CD14-positive monocyte (primary cell): ENCODE data around the gene COQ3. TPM values are rescaled to one million over a fixed set of nuclear protein-coding genes. Genes with fewer than 3 reads are reported as not detected.

Experiments used
- DNase-seq, 3 donors: peaks; one replicate each; pipeline ENCODE4 v3.0.0-alpha.2; 2011 to 2022
- H2AFZ ChIP-seq: 2 replicates; pipeline ENCODE4 v1.6.0; 2012; ENCODE audit warnings: mild to moderate bottlenecking, low read depth, low read length, inconsistent platforms; ENCODE audit not compliant: insufficient read depth, poor library complexity, severe bottlenecking
- H3K27ac ChIP-seq, 2 donors: 1 replicate in 1 of 2; 2 replicates in 1 of 2; pipeline ENCODE4 v1.5.1; 2012 to 2013; ENCODE audit warnings: low read length in 2 of 2, control low read depth in 1 of 2, inconsistent platforms in 1 of 2, low read depth in 1 of 2, mild to moderate bottlenecking in 1 of 2
- H3K27me3 ChIP-seq, 2 donors: one replicate each; pipeline versions ENCODE4 v1.6.0 to v1.6.1; 2011 to 2013; ENCODE audit warnings: low read length in 2 of 2; ENCODE audit not compliant: control insufficient read depth in 2 of 2, insufficient read depth in 2 of 2
- H3K36me3 ChIP-seq, 2 donors: replicated peaks in 1 of 2; 1 replicate in 1 of 2; 2 replicates in 1 of 2; pipeline versions ENCODE4 v1.5.1 to v1.6.1; 2012 to 2013; ENCODE audit warnings: low read length in 2 of 2, control low read depth in 1 of 2, inconsistent platforms in 1 of 2, mild to moderate bottlenecking in 1 of 2; ENCODE audit not compliant: insufficient read depth in 2 of 2, control insufficient read depth in 1 of 2
- H3K4me1 ChIP-seq, 2 donors: 1 replicate in 1 of 2; 2 replicates in 1 of 2; pipeline versions ENCODE4 v1.5.1 to v1.6.1; 2012 to 2013; ENCODE audit warnings: low read length in 2 of 2, control low read depth in 1 of 2, inconsistent platforms in 1 of 2, mild to moderate bottlenecking in 1 of 2, moderate library complexity in 1 of 2; ENCODE audit not compliant: insufficient read depth in 2 of 2, control insufficient read depth in 1 of 2
- H3K4me2 ChIP-seq: replicated peaks from 2 replicates; pipeline ENCODE3; 2012; ENCODE audit warnings: low read length, moderate library complexity, mild to moderate bottlenecking; ENCODE audit not compliant: poor library complexity, severe bottlenecking; ENCODE audit errors: extremely low read depth
- H3K4me3 ChIP-seq, 3 experiments: fragments of 200-600 bp in 1 of 3; sonication (generic) in 1 of 3; replicated peaks in 1 of 3; 1 replicate in 2 of 3; 2 replicates in 1 of 3; pipeline ENCODE4 v1.5.1; 2011 to 2013; ENCODE audit warnings: low read length in 3 of 3, mild to moderate bottlenecking in 3 of 3, control low read depth in 2 of 3, low read depth in 2 of 3, inconsistent platforms in 1 of 3, moderate library complexity in 1 of 3
- H3K79me2 ChIP-seq: 2 replicates; pipeline ENCODE4 v1.6.0; 2012; ENCODE audit warnings: mild to moderate bottlenecking, control low read depth, inconsistent platforms, low read length, moderate library complexity; ENCODE audit not compliant: insufficient read depth
- H3K9ac ChIP-seq: 2 replicates; pipeline ENCODE4 v1.6.0; 2017; ENCODE audit warnings: low read length, mild to moderate bottlenecking; ENCODE audit not compliant: insufficient read depth, poor library complexity, severe bottlenecking
- H3K9me3 ChIP-seq, 2 donors: replicated peaks in 1 of 2; 1 replicate in 1 of 2; 2 replicates in 1 of 2; pipeline versions ENCODE4 v1.5.1 to v1.6.1; 2012 to 2013; ENCODE audit warnings: low read length in 2 of 2, control low read depth in 1 of 2; ENCODE audit not compliant: control insufficient read depth in 1 of 2, insufficient read depth in 1 of 2
- H4K20me1 ChIP-seq: 2 replicates; pipeline ENCODE4 v1.6.0; 2012; ENCODE audit warnings: mild to moderate bottlenecking, low read length, control low read depth, moderate library complexity; ENCODE audit not compliant: insufficient read depth
- H3K27ac Mint-ChIP-seq, 7 donors: one replicate each; pipeline ENCODE4 v1.8.0; 2020; ENCODE audit warnings: mild to moderate bottlenecking in 7 of 7, mixed read lengths in 7 of 7, moderate library complexity in 6 of 7, inconsistent platforms in 2 of 7
- H3K27me3 Mint-ChIP-seq, 3 donors: one replicate each; pipeline ENCODE4 v1.8.0; 2021 to 2022; ENCODE audit warnings: low read depth in 3 of 3, mild to moderate bottlenecking in 3 of 3, mixed read lengths in 3 of 3, moderate library complexity in 3 of 3, inconsistent platforms in 1 of 3
- H3K36me3 Mint-ChIP-seq, 2 donors: one replicate each; pipeline ENCODE4 v1.8.0; 2020; ENCODE audit warnings: mixed read lengths in 2 of 2, inconsistent platforms in 1 of 2, mild to moderate bottlenecking in 1 of 2
- H3K4me1 Mint-ChIP-seq: one replicate; pipeline ENCODE4 v1.8.0; 2020; ENCODE audit warnings: mild to moderate bottlenecking, mixed read lengths
- H3K4me3 Mint-ChIP-seq, 2 donors: one replicate each; pipeline ENCODE4 v1.8.0; 2020; ENCODE audit warnings: mild to moderate bottlenecking in 2 of 2, mixed read lengths in 2 of 2, moderate library complexity in 1 of 2
- H3K9me3 Mint-ChIP-seq, 7 donors: one replicate each; pipeline ENCODE4 v1.8.0; 2020 to 2022; ENCODE audit warnings: mixed read lengths in 7 of 7, mild to moderate bottlenecking in 6 of 7, moderate library complexity in 6 of 7, inconsistent platforms in 2 of 7
- CTCF ChIP-seq: fragments of 200-600 bp; IDR thresholded peaks from one replicate; pipeline ENCODE4 v1.8.0; 2022; ENCODE audit warnings: antibody characterized with exemption, mild to moderate bottlenecking
- WGBS: methylation state at CpG from one replicate; pipeline ENCODE4 v1.1.5; 2013; ENCODE audit warnings: missing lambda C conversion rate; ENCODE audit not compliant: insufficient coverage; 5-methylcytosine and 5-hydroxymethylcytosine counted together
- intact Hi-C, 2 donors: fragments of 100-400 bp; cut with micrococcal nuclease; formaldehyde crosslinking; loops; one replicate each; pipeline versions ENCODE4 v1.15.0 to v1.15.1; 2023
- polyA plus RNA-seq, 3 donors: library from polyadenylated mRNA; depleted of rRNA in 1 of 3; unstranded in 2 of 3; stranded (reverse) in 1 of 3; fragments of 300-500 nt in 2 of 3; fragments of >200 nt in 1 of 3; fragmentation: Illumina TruSeq in 2 of 3; gene quantifications; 1 replicate in 2 of 3; 2 replicates in 1 of 3; pipeline ENCODE4 v1.2.3, GENCODE V29; 2012 to 2021

Gene COQ3
- polyA plus RNA-seq, 3 donors: 1.5 to 2.3 (median 1.6) TPM

- peak; percentile 85 for TF ChIP-seq CTCF
- intact Hi-C loops: no loop called here
- H3K27ac ChIP-seq: no peak overlapping the region
- Mint-ChIP-seq H3K9me3 (peaks cover 0 to 2% (median 0%) of the 10 kb centered on the region in 7 donors), H3K4me3 (no peak overlapping the region), H3K27me3 (peaks cover 0 to 1% (median 0%) of the 10 kb centered on the region in 3 donors), H3K4me1 (peaks cover 2% of the 10 kb centered on the region), H3K36me3 (peaks cover 14 to 18% of the 10 kb centered on the region in 2 donors), H3K27ac (no peak overlapping the region)
- H3K79me2 ChIP-seq: no peaks in the 10 kb centered on the region
- no peaks in the 10 kb centered on the region for H4K20me1 ChIP-seq
- H2AFZ ChIP-seq: no peak overlapping the region
- no peak overlapping the region for H3K9ac ChIP-seq
- no peaks in the 10 kb centered on the region for H3K4me1 ChIP-seq
- H3K9me3 ChIP-seq: no peaks in the 10 kb centered on the region
- DNase-seq: peak in 2 of 3 donors; percentile 11 to 25
- no peak overlapping the region for H3K4me3 ChIP-seq
- peaks cover 13 to 27% of the 10 kb centered on the region in 2 donors for H3K36me3 ChIP-seq
- H3K4me2 ChIP-seq: no peak overlapping the region
- no CpG with 5 or more reads among the region's 3 CpGs for WGBS
- H3K27me3 ChIP-seq: no peaks in the 10 kb centered on the region
Measured at GRCh38 chr6:99434702-99435530, 40.9 kb upstream of the COQ3 start.

- Mint-ChIP-seq H3K27me3 (no peaks in the 10 kb centered on the region), H3K9me3 (peaks cover 0 to 2% (median 0%) of the 10 kb centered on the region in 7 donors), H3K4me3 (no peak overlapping the region), H3K27ac (no peak overlapping the region), H3K4me1 (peaks cover 3% of the 10 kb centered on the region), H3K36me3 (peaks cover 19% of the 10 kb centered on the region in 2 donors)
- H3K4me1 ChIP-seq: no peaks in the 10 kb centered on the region
- H3K27me3 ChIP-seq: no peaks in the 10 kb centered on the region
- WGBS: 100% methylated on average over 1 of the region's 2 CpGs
- intact Hi-C loops: no loop called here
- no peak overlapping the region for H3K9ac ChIP-seq
- no peak overlapping the region for H3K4me2 ChIP-seq
- H4K20me1 ChIP-seq: no peaks in the 10 kb centered on the region
- H3K79me2 ChIP-seq: no peaks in the 10 kb centered on the region
- H3K36me3 ChIP-seq: peaks cover 13 to 27% of the 10 kb centered on the region in 2 donors
- no peak overlapping the region for H3K4me3 ChIP-seq
- H2AFZ ChIP-seq: no peak overlapping the region
- DNase-seq: no peak
- no peaks in the 10 kb centered on the region for H3K9me3 ChIP-seq
- TF ChIP-seq CTCF: no peak
- no peak overlapping the region for H3K27ac ChIP-seq
Measured at GRCh38 chr6:99432877-99433276, 38.9 kb upstream of the COQ3 start.
